AG04450 (cell line): ENCODE data around the gene SMIM27. TPM values are rescaled to one million over a fixed set of nuclear protein-coding genes. Genes with fewer than 3 reads are reported as not detected.
"Not testable (repeated sequence)": the region's sequence is repeated elsewhere in the genome, so short reads cannot be mapped to it uniquely, and the experiment has no call there.

ENCODE experiments used
- CTCF ChIA-PET: fragments of 300-600, 350-600 bp; formaldehyde crosslinking; extraction: SDS; loops from one replicate; lab custom pipeline; 2022; ENCODE audit warnings: antibody characterized with exemption, inconsistent platforms; lab: Charles Lee
- POLR2A ChIA-PET: fragments of 350-600 bp; formaldehyde crosslinking; extraction: SDS; loops from one replicate; lab custom pipeline; 2021; ENCODE audit warnings: antibody characterized with exemption, inconsistent platforms; lab: Yijun Ruan, JAX
- DNase-seq: peaks from one replicate; pipeline ENCODE4 v3.0.0-alpha.2; 2011; ENCODE audit warnings: low read depth, low spot score
- H3K27ac ChIP-seq: one replicate; pipeline ENCODE4 v1.5.1; 2012; ENCODE audit warnings: low read depth, low read length, control low read depth
- H3K27me3 ChIP-seq: one replicate; pipeline ENCODE4 v1.6.0; 2012; ENCODE audit warnings: low read length; ENCODE audit not compliant: control insufficient read depth, insufficient read depth
- H3K4me3 ChIP-seq: 2 replicates; pipeline ENCODE4 v1.5.1; 2011; ENCODE audit warnings: mild to moderate bottlenecking, low read depth, low read length, control low read depth
- H3K9me3 ChIP-seq: 2 replicates; pipeline ENCODE4 v1.5.1; 2012; ENCODE audit warnings: low read length; ENCODE audit not compliant: control insufficient read depth, insufficient read depth
- CTCF ChIP-seq: IDR thresholded peaks from 2 replicates; pipeline ENCODE4 v1.5.1; 2011; ENCODE audit warnings: low read depth, low read length, control low read depth, inconsistent platforms
- polyA plus RNA-seq: library from polyadenylated mRNA; depleted of rRNA; stranded (reverse); fragments of >200 nt; gene quantifications from 2 replicates; pipeline ENCODE4 v1.2.3, GENCODE V29; 2011

SMIM27 gene
- polyA plus RNA-seq, 1 experiment = 7.2 TPM

- no peak overlapping the region for H3K27ac ChIP-seq
- DNase-seq = no peak
- ChIA-PET POLR2A (no interaction called here), CTCF (interaction anchor here (0.6 to 3.1 kb wide), 4 partner anchors 18 to 653 kb away, joined by 3 to 21 read pairs (median 10); partner anchors contain the start of gene RIGI)
- H3K4me3 ChIP-seq = no peak overlapping the region
- H3K27me3 ChIP-seq = no peaks in the 10 kb centered on the region
- TF ChIP-seq CTCF = no peak
- no peaks in the 10 kb centered on the region for H3K9me3 ChIP-seq
These were observed 9.1 kb upstream of the SMIM27 start for GRCh38 chr9:32543047-32543446.

- H3K27me3 ChIP-seq = no peaks in the 10 kb centered on the region
- H3K9me3 ChIP-seq = no peaks in the 10 kb centered on the region
- H3K4me3 ChIP-seq = no peak overlapping the region
- CTCF ChIA-PET = interaction anchor here (1.9 to 10.9 kb wide), 3 partner anchors 20 to 167 kb away, joined by 5 to 106 read pairs (median 21); partner anchors contain the start of gene RIGI
- H3K27ac ChIP-seq = no peak overlapping the region
- no peak for TF ChIP-seq CTCF
- DNase-seq = no peak
- POLR2A ChIA-PET = no interaction called here
These were observed 6.2 kb upstream of the SMIM27 start for GRCh38 chr9:32545884-32546283.

GRCh38 chr9:32548213-32548612 is 3.9 kb upstream of the SMIM27 start:
- H3K9me3 ChIP-seq, POLR2A ChIA-PET, H3K27ac ChIP-seq, H3K27me3 ChIP-seq, H3K4me3 ChIP-seq, DNase-seq: not testable (repeated sequence)
- CTCF ChIA-PET = interaction anchor here (1.2 to 10.9 kb wide), 3 partner anchors 25 to 170 kb away, joined by 3 to 106 read pairs (median 18); partner anchors contain the start of gene NDUFB6

GRCh38 chr9:32550150-32550561 is 2.0 kb upstream of the SMIM27 start:
- H3K27ac ChIP-seq = peak overlapping the region; percentile 33
- peak; percentile 29; the same call in 1 of the 2 replicates for TF ChIP-seq CTCF
- no peaks in the 10 kb centered on the region for H3K27me3 ChIP-seq
- H3K4me3 ChIP-seq = peak overlapping the region; percentile 82
- DNase-seq = no peak
- POLR2A ChIA-PET = interaction anchor here (1.2 to 2.9 kb wide), 3 partner anchors 24 to 475 kb away, joined by 3 to 17 read pairs (median 12); partner anchors contain the start of genes ACO1, DNAJA1 and RIGI
- CTCF ChIA-PET = interaction anchor here (0.9 to 10.9 kb wide), 8 partner anchors 10 to 424 kb away, joined by 3 to 106 read pairs (median 6); partner anchors contain the start of gene RIGI
- H3K9me3 ChIP-seq = no peaks in the 10 kb centered on the region

GRCh38 chr9:32550562-32551275 is 1.4 kb upstream of the SMIM27 start:
- TF ChIP-seq CTCF = 0 out of 2 replicates have a peak, but pooled peaks have one; percentile 10
- peak overlapping the region; percentile 85 for H3K27ac ChIP-seq
- POLR2A ChIA-PET = interaction anchor here (1.2 to 2.9 kb wide), 3 partner anchors 25 to 474 kb away, joined by 3 to 17 read pairs (median 12); partner anchors contain the start of genes ACO1, DNAJA1 and RIGI
- CTCF ChIA-PET = interaction anchor here (1.0 to 10.9 kb wide), 9 partner anchors 10 to 423 kb away, joined by 3 to 106 read pairs (median 5); partner anchors contain the start of gene RIGI
- peak; percentile 86 for DNase-seq
- H3K9me3 ChIP-seq = no peaks in the 10 kb centered on the region
- peak overlapping the region; percentile 82 for H3K4me3 ChIP-seq
- H3K27me3 ChIP-seq = no peaks in the 10 kb centered on the region
